Gastrocnemius medialis (tissue), 4 donors: ENCODE results near the gene FBXL17.

ENCODE experiments used
- CTCF ChIP-seq, 5 experiments: fragments of 450-650 bp in 3 of 5; fragments of 200-600 bp in 2 of 5; sonication (generic) in 2 of 5; IDR thresholded peaks in 4 of 5; conservative IDR thresholded peaks in 1 of 5; 1 replicate in 4 of 5; 2 replicates in 1 of 5; pipeline ENCODE4 v1.5.1; 2016 to 2019; ENCODE audit warnings: antibody characterized with exemption in 5 of 5, mild to moderate bottlenecking in 3 of 5, moderate library complexity in 3 of 5
- POLR2A ChIP-seq, 2 donors: fragments of 450-650 bp; IDR thresholded peaks; one replicate each; pipeline ENCODE4 v1.6.1; 2017; ENCODE audit warnings: antibody characterized with exemption in 2 of 2, mild to moderate bottlenecking in 2 of 2, moderate library complexity in 2 of 2

DNA sequence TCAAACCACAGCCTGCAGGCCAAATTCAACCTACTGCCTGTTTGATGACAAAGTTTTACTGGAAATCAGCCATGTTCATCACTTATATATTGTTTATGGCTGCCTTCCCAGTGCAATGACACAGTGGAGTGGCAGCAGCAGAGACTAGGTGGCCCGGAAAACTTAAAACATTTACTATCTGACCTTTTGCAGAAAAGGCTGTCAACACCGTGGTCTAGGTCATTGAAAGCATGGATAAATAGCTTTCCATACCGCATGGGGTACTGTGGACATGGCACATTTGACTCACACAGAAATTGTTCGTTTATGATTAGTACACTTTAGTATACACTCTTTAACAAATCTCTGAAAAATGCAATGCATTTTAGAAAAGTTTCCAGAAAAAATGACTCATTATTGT is 412.9 kb downstream of the FBXL17 start:
- TF ChIP-seq CTCF (IDR thresholded peaks at IDR 0.05 in 4 of 5, conservative IDR thresholded peaks at IDR 0.05 in 1 of 5) (no peak), POLR2A (IDR thresholded peaks at IDR 0.05) (no peak)
